ENCODE data around the gene PARK7.

PARK7 gene

GRCh38 chr1:8010080-8010664, 48.7 kb downstream of the PARK7 start:
- DNase-seq (ENCODE audit: low spot score), result no peak

GRCh38 chr1:8011016-8011415, 49.5 kb downstream of the PARK7 start:
- DNase-seq (ENCODE audit: low spot score), result no peak

- no peak for DNase-seq (ENCODE audit: low spot score)
Measured at GRCh38 chr1:8011923-8012858, 50.7 kb downstream of the PARK7 start.

- DNase-seq (ENCODE audit: low spot score), result no peak
Measured at GRCh38 chr1:8012955-8013354, 51.4 kb downstream of the PARK7 start.

- DNase-seq (ENCODE audit: low spot score), result no peak
Measured at GRCh38 chr1:8013399-8013798, 51.9 kb downstream of the PARK7 start.

GRCh38 chr1:8013800-8014199, 52.3 kb downstream of the PARK7 start:
- no peak for DNase-seq (ENCODE audit: low spot score)

GRCh38 chr1:8014381-8014988, 53.0 kb downstream of the PARK7 start:
- no peak for DNase-seq (ENCODE audit: low spot score)

- DNase-seq (ENCODE audit: low spot score), result peak; percentile 81
Measured at GRCh38 chr1:8015036-8015808, 53.7 kb downstream of the PARK7 start.

- DNase-seq (ENCODE audit: low spot score), result no peak
Measured at GRCh38 chr1:8015809-8016165, 54.3 kb downstream of the PARK7 start.

- DNase-seq (ENCODE audit: low spot score), result no peak
Measured at GRCh38 chr1:8016210-8016894, 54.8 kb downstream of the PARK7 start.

GRCh38 chr1:8016895-8017241, 55.4 kb downstream of the PARK7 start:
- DNase-seq (ENCODE audit: low spot score), result no peak

- DNase-seq (ENCODE audit: low spot score), result no peak
Measured at GRCh38 chr1:8017495-8018197, 56.1 kb downstream of the PARK7 start.

GRCh38 chr1:8018492-8019228, 57.1 kb downstream of the PARK7 start:
- no peak for DNase-seq (ENCODE audit: low spot score)

- DNase-seq (ENCODE audit: low spot score), result no peak
Measured at GRCh38 chr1:8019229-8019620, 57.7 kb downstream of the PARK7 start.

GRCh38 chr1:8020032-8020431, 58.5 kb downstream of the PARK7 start:
- DNase-seq (ENCODE audit: low spot score), result no peak

GRCh38 chr1:8021676-8022266, 60.3 kb downstream of the PARK7 start:
- no peak for DNase-seq (ENCODE audit: low spot score)

- no peak for DNase-seq (ENCODE audit: low spot score)
Measured at GRCh38 chr1:8022395-8023286, 61.1 kb downstream of the PARK7 start.

- DNase-seq (ENCODE audit: low spot score), result no peak
Measured at GRCh38 chr1:8023287-8023994, 61.9 kb downstream of the PARK7 start.

GRCh38 chr1:8023995-8024313, 62.4 kb downstream of the PARK7 start:
- DNase-seq (ENCODE audit: low spot score), result no peak
